ENCODE measurements around the gene BBS10. TPM values are rescaled to one million over a fixed set of nuclear protein-coding genes. Genes with fewer than 3 reads are reported as not detected.
A peak's percentile ranks its signal among the peaks of the same experiment; 100 is the strongest.
"Not testable (repeated sequence)": the region's sequence is repeated elsewhere in the genome, so short reads cannot be mapped to it uniquely, and the experiment has no call there.

Gene BBS10
- total RNA-seq, 6 donors from 2014 or later: 3.2 to 18.5 (median 9.7) TPM

DNA sequence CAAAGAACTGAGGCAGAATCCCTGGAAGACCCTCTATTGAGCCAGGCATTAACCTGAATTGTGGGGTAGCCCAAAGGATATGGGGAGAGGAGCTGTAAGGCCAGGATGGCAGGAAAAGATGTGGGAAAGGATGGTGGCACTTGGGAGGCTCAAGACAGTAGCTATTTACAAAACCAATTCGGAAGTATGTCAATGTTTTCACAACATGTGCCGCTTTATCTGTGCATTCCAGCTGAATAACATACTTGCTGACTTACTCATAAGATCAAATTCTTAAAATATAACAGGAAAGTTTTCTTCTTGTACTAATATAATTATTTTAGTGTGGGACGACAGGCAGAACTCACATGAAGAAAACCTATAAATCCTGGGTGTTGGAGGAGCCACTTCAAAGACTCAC is 10.6 kb downstream of the BBS10 start:
- Histone ChIP-seq H3K36me3 (no peaks in the 10 kb centered on the region), H3K4me3 (no peak overlapping the region), H3K4me1 (no peaks in the 10 kb centered on the region), H3K27ac (no peak overlapping the region), H3K9me3 (no peaks in the 10 kb centered on the region), H3K27me3 (no peaks in the 10 kb centered on the region)
- DNase-seq: no peak
- WGBS, 2 donors: 89 to 93% methylated on average over 3 of the region's 3 CpGs
- TF ChIP-seq POLR2AphosphoS5 (IDR thresholded peaks at IDR 0.05) (no peak), POLR2A (IDR thresholded peaks at IDR 0.05) (no peak), EP300 (IDR thresholded peaks at IDR 0.05) (no peak)
- TF ChIP-seq, protein P1, sequence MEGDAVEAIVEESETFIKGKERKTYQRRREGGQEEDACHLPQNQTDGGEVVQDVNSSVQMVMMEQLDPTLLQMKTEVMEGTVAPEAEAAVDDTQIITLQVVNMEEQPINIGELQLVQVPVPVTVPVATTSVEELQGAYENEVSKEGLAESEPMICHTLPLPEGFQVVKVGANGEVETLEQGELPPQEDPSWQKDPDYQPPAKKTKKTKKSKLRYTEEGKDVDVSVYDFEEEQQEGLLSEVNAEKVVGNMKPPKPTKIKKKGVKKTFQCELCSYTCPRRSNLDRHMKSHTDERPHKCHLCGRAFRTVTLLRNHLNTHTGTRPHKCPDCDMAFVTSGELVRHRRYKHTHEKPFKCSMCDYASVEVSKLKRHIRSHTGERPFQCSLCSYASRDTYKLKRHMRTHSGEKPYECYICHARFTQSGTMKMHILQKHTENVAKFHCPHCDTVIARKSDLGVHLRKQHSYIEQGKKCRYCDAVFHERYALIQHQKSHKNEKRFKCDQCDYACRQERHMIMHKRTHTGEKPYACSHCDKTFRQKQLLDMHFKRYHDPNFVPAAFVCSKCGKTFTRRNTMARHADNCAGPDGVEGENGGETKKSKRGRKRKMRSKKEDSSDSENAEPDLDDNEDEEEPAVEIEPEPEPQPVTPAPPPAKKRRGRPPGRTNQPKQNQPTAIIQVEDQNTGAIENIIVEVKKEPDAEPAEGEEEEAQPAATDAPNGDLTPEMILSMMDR (IDR thresholded peaks at IDR 0.05): no peak
- no peak for ATAC-seq (ENCODE audit: low FRiP score in 2 of 2)

DNA sequence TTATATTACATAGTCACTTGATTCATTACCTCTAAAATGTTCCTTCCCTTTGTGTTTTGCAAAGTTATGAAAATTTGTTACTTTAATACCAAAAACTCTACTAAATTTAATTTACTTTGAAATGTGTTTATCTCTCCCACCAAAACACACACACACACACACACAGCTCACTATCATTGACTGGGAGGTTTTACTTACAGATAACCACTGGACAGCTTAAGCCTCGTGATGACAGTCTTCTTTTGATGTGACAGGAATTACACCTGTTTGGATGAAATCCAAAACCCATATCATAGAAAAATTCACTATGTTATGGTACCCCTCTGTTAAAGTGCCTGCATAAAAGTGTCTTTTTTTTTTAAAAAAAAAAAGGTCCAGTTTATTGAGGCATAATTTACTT is 15.6 kb downstream of the BBS10 start:
- Histone ChIP-seq H3K27ac (no peak overlapping the region), H3K4me1 (no peaks in the 10 kb centered on the region), H3K36me3 (no peaks in the 10 kb centered on the region), H3K9me3 (peaks cover 0 to 5% (median 0%) of the 10 kb centered on the region in 4 donors), H3K4me3 (no peak overlapping the region), H3K27me3 (no peaks in the 10 kb centered on the region)
- TF ChIP-seq POLR2A (IDR thresholded peaks at IDR 0.05): no peak
- TF ChIP-seq POLR2AphosphoS5 (IDR thresholded peaks at IDR 0.05): no peak
- TF ChIP-seq, protein P1 (IDR thresholded peaks at IDR 0.05): no peak
- TF ChIP-seq EP300 (IDR thresholded peaks at IDR 0.05): no peak
- DNase-seq: no peak
- 42 to 43% methylated on average over 1 of the region's 1 CpG for WGBS, 2 donors
- no peak for ATAC-seq (ENCODE audit: low FRiP score in 2 of 2)

DNA sequence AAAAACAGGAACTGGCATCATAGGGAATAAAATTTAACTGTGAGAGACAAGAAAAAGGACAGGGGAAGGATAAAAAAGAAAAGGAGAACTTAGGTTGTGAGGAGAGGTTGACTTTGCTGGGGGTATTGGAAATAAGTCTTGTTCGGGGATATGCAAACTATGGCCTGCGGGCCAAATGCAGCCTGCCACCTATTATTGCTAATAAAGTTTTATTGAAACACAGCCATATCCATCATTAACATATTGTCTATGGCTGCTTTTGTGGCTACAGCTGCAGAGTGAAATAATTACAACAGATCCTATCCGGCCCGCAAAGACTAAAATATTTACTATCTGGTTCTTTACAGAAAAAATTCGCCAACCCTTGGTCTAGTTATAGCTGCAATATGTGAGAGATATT is 18.6 kb downstream of the BBS10 start:
- Histone ChIP-seq H3K36me3 (no peaks in the 10 kb centered on the region), H3K27me3 (no peaks in the 10 kb centered on the region), H3K27ac (no peak overlapping the region), H3K4me1 (no peaks in the 10 kb centered on the region), H3K9me3 (peaks cover 0 to 5% (median 0%) of the 10 kb centered on the region in 4 donors), H3K4me3 (no peak overlapping the region)
- WGBS, 2 donors: 95 to 98% methylated on average over 5 of the region's 5 CpGs
- no peak for ATAC-seq (ENCODE audit: low FRiP score in 2 of 2)
- TF ChIP-seq POLR2A (IDR thresholded peaks at IDR 0.05): no peak
- TF ChIP-seq EP300 (IDR thresholded peaks at IDR 0.05): no peak
- no peak for TF ChIP-seq POLR2AphosphoS5 (IDR thresholded peaks at IDR 0.05)
- TF ChIP-seq, protein P1 (IDR thresholded peaks at IDR 0.05): no peak
- DNase-seq: no peak

DNA sequence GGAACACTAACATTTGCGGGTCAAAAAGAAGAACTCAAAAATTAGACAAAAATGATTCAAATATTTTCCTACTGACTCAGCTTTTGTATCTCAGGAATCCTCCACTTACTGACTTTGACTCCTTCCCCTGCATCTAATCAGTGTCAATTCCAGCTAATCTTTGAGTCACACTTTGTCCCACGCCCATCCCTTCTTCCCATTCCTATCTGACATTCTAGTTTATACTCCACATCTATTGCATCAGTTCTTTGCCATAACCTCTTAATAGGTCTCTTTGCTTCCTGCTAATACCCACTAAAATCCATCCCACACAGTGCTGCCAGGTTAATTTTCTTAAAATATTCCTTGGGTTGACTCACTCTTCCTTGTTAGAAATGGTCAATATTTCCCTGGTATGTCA is 19.1 kb downstream of the BBS10 start:
- Histone ChIP-seq H3K36me3 (no peaks in the 10 kb centered on the region), H3K27me3 (no peaks in the 10 kb centered on the region), H3K27ac (no peak overlapping the region), H3K4me3 (no peak overlapping the region), H3K9me3 (peaks cover 0 to 5% (median 0%) of the 10 kb centered on the region in 4 donors), H3K4me1 (no peaks in the 10 kb centered on the region)
- WGBS, 2 donors: 78 to 90% methylated on average over 2 of the region's 2 CpGs
- DNase-seq (no peak), ATAC-seq (ENCODE audit: low FRiP score in 2 of 2) (peak in 1 of 2 donors; percentile 35)
- no peak for TF ChIP-seq POLR2A (IDR thresholded peaks at IDR 0.05)
- no peak for TF ChIP-seq EP300 (IDR thresholded peaks at IDR 0.05)
- TF ChIP-seq, protein P1 (IDR thresholded peaks at IDR 0.05): no peak
- no peak for TF ChIP-seq POLR2AphosphoS5 (IDR thresholded peaks at IDR 0.05)

DNA sequence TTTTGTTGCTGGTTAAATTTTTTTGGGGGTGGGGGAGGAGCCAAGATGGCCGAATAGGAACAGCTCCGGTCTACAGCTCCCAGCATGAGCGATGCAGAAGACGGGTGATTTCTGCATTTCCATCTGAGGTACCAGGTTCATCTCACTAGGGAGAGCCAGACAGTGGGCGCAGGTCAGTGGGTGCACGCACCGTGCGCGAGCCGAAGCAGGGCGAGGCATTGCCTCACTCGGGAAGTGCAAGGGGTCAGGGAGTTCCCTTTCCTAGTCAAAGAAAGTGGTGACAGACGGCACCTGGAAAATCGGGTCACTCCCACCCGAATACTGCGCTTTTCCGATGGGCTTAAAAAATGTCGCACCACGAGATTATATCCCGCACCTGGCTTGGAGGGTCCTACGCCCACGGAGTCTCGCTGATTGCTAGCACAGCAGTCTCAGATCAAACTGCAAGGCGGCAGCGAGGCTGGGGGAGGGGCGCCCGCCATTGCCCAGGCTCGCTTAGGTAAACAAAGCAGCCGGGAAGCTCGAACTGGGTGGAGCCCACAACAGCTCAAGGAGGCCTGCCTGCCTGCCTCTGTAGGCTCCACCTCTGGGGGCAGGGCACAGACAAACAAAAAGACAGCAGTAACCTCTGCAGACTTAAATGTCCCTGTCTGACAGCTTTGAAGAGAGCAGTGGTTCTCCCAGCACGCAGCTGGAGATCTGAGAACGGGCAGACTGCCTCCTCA is 28.5 kb downstream of the BBS10 start:
- H3K27me3 ChIP-seq; DNase-seq; H3K4me1 ChIP-seq; H3K4me3 ChIP-seq; ATAC-seq (ENCODE audit: low FRiP score in 2 of 2); H3K36me3 ChIP-seq; H3K27ac ChIP-seq; H3K9me3 ChIP-seq: not testable (repeated sequence)
- 74% methylated on average over 20 to 30 of the region's 32 CpGs for WGBS, 2 donors
